RPMI7951 (cell line): Measurements from ENCODE around the gene PTGES2. TPM values are rescaled to one million over a fixed set of nuclear protein-coding genes. Genes with fewer than 3 reads are reported as not detected.

ENCODE experiments used
- DNase-seq: peaks from one replicate; pipeline ENCODE4 v3.0.0-alpha.2; 2012; ENCODE audit warnings: low read depth
- total RNA-seq: library from RNA; depleted of rRNA; stranded (reverse); fragments of >200 nt; shearing (Covaris generic); gene quantifications from 2 replicates; pipeline ENCODE4 v1.2.3, GENCODE V29; 2014; rRNA removed

PTGES2 gene
- total RNA-seq: 28.5 and 37.2 TPM in 2 replicates

- peak; percentile 86 for DNase-seq
Observed at GRCh38 chr9:128127568-128127989, at the start of gene PTGES2. Gene PTGES2, minus strand, starts transcription at chr9:128127729. Its CDS starts 12 bp downstream, at chr9:128127717.

GRCh38 chr9:128175726-128176125 lies 48.2 kb upstream of the PTGES2 start:
- no peak for DNase-seq

- DNase-seq: no peak
Observed at GRCh38 chr9:128175102-128175563, 47.6 kb upstream of the PTGES2 start.

DNA sequence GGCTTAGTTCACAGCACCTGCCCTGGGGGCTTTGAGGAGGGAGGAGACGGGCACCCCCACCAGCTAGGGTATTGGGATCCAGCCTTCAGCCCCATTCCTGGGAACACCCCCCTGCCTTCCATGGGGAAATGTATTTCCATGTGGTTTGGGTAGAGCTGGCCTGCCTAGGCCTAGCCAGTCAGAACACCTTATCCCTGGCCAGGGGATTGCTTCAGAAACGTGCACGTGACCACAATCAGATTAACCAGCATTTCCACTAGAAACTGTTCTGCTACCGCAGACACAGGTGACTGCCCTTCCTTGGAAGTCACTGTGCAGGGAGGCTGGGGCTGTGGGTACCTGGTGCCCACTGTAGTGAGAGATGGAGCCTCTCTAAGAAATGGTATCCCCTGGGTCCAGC lies 46.5 kb upstream of the PTGES2 start:
- DNase-seq: no peak

DNA sequence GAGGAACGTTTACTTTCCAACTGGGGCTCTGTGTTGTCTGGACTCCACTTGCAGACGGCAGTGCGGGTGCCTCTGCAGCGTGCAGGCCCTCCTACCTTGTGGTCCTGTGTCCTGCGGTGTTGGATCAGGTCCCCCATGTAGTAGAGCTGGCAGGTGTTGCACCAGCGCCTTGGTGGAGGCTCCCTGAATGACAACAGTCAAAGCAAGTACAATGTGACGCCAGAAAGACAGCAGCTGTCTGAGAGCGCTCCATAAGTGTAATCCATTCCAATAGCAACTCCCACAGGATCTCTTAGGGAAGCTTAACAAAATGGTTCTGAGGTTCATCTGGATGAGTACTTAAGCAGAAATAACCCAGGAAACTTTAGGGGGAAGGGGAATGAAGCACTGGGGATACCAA lies 42.4 kb upstream of the PTGES2 start:
- DNase-seq: no peak

DNA sequence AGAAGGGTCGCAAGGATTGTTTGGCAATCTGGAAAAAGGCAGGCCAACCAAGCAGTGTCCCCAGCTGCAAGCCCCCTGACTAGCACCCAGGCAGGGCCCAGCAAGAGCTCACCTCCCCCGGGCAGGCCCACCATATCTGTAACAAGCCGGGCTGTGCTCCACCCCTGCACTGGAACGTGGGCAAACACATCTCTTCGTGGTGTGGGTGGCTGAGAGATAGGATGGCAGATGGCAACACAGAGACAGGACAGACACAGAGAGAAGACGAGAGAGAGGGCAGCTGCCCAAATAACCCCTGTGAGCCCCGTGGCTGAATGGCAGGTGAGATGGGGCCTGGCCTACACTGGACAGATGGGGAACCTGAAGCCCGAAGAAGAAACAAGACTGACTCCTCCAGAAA lies 42.0 kb upstream of the PTGES2 start:
- no peak for DNase-seq

DNA sequence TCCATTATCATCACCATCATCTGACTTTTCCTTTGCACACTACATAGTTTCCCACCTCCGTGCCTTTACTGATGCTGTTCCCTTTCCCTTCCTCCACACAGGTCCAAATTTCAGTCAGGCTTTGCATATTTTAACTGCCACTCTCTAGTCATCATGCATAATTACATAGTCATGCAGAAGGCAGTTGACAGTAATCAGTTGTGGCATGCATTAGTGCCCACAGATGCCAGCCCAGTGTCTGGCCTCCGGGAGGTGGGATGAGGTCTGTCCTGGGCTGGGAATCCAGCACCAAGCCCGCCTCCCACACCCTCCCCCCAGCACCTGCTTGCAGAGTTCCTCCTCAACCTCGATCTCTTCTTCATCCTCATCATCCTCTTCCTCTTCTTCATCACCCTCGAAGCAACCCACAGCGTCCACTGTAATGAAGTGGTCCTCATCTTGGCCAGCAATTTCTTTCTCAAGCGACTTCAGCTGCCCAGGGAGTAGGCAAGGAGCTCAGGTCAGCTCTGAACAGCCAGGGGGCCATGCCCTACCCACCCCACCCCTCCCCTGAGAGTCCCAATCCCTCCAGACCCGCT lies 41.3 kb upstream of the PTGES2 start:
- DNase-seq: no peak

DNA sequence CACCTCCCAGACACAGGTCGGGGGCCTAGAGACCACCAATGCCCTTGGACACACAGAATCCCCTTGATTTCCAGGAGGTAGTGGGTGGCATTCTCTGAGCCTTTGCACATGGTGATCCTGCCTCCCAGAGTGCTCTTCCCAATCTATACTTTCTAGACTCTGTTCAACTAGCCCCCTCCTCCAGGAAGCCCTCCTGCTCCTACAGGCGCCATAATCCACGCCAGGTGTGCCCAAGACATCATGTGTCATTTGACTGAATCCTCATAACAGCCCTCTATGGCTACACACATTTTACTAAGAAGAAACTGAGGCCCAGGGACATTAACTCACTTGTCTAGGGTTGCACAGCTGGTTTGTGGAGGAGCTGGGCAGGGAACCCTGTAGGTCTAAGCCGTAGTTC lies 39.7 kb upstream of the PTGES2 start:
- DNase-seq: no peak

GRCh38 chr9:128166169-128166568 lies 38.6 kb upstream of the PTGES2 start:
- no peak for DNase-seq

- no peak for DNase-seq
Observed at GRCh38 chr9:128164307-128164885, 36.9 kb upstream of the PTGES2 start.

- DNase-seq: no peak
Observed at GRCh38 chr9:128163523-128164306, 36.2 kb upstream of the PTGES2 start.

GRCh38 chr9:128163027-128163515 lies 35.5 kb upstream of the PTGES2 start:
- no peak for DNase-seq

- DNase-seq: peak; percentile 47
Observed at GRCh38 chr9:128162215-128163026, 34.9 kb upstream of the PTGES2 start.

GRCh38 chr9:128161215-128161902 lies 33.8 kb upstream of the PTGES2 start:
- no peak for DNase-seq

DNA sequence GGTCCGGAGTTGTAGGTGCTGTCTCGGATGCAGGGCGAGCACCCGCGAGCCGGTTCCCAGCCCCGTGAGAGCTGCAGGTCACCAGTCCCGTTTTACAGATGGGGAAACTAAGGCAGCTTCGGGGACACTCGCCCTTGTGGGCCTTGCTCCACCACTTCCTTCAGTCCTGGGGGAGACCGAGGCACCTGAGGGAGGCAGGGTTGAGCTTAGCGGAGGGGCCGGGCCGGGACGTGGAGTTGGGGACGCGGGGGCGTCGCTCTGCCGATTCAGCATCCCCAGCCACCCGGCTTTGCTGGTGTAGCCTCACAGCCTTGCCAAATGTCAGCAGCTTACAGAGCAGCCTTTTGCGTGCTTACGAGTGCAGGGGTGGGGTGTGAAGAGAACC lies 33.1 kb upstream of the PTGES2 start:
- DNase-seq: peak; percentile 13

DNA sequence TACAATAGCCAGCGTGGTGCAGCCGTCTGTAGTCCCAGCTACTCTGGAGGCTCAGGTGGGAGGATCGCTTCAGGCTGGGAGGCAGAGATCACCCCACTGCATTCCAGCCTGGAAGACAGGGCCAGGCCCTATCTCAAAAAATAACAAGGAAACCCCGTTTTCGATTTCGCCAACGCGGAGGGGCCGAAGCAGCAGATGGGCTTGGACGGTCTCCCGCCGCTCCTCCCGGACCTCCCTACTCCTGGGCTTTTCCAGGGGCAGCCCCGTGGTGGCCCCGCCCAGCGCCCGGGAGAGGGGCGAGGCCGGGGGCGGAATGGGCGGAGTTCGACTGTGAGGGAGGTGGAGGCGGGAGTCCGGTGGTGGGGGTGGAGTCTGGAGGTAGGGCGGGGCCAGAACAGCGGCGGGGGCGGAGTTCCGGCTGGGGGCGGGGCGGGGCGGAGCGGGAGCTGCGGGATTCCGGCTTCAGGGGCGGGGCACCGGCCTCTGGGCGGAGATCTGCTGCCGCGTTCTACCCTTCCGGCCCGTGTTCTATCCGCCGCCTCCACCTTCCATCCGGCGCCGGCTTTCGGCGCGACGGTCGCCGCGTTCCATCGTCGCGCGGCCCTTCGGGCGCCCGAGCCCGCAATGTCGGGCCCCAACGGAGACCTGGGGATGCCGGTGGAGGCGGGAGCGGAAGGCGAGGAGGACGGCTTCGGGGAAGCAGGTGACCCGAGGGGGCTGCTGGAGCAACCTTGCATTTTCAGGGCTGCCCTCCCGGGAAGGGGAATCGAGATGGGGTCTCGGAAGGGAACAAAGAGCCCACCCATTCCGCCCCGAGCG lies 32.5 kb upstream of the PTGES2 start, which contains the start of gene BBLN:
BBLN (plus strand) TSS at position 482 of the 819 bp plus-strand sequence; CDS start at position 625, 143 bp downstream.
- DNase-seq: peak; percentile 88

DNA sequence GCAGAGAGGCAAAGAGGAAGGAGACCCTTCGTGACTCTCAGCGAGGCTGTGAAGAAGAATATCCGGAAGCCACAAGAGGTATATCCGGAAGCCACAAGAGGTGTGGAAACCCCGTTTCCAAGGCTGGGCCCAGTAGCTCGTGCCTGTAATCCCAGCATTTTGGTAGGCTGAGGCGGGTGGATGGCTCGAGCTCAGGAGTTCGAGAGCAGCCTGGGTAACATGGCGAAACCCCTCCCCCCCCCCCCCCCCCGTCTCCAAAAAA lies 31.9 kb upstream of the PTGES2 start:
- DNase-seq: no peak

GRCh38 chr9:128155736-128156500 lies 28.4 kb upstream of the PTGES2 start:
- no peak for DNase-seq

GRCh38 chr9:128153947-128154695 lies 26.6 kb upstream of the PTGES2 start:
- DNase-seq: no peak
